GM12872 (cell line): ENCODE results near the gene KMT2A.

Experiments
- CTCF ChIP-seq: IDR thresholded peaks from 3 replicates; pipeline ENCODE4 v1.5.1; 2011; ENCODE audit warnings: low read depth, mild to moderate bottlenecking, low read length, moderate library complexity; ENCODE audit not compliant: insufficient read depth

KMT2A gene

GRCh38 chr11:118503216-118503615 lies 66.9 kb downstream of the KMT2A start:
- TF ChIP-seq CTCF = no peak

- TF ChIP-seq CTCF = no peak
These were observed 75.3 kb downstream of the KMT2A start for GRCh38 chr11:118511601-118512000.

- no peak for TF ChIP-seq CTCF
These were observed 77.8 kb downstream of the KMT2A start for GRCh38 chr11:118514103-118514502.

GRCh38 chr11:118519549-118519948 lies 83.3 kb downstream of the KMT2A start:
- TF ChIP-seq CTCF = no peak

GRCh38 chr11:118521892-118522311 lies 85.6 kb downstream of the KMT2A start:
- TF ChIP-seq CTCF = no peak

GRCh38 chr11:118522571-118523072 lies 86.3 kb downstream of the KMT2A start:
- TF ChIP-seq CTCF = peak; percentile 38; the same call in 2 of the 3 replicates

- TF ChIP-seq CTCF = no peak
These were observed 88.1 kb downstream of the KMT2A start for GRCh38 chr11:118524356-118524755.
